Measurements from ENCODE around the gene SLC34A1.
A peak's percentile ranks its signal among the peaks of the same experiment; 100 is the strongest.

SLC34A1 gene

DNA sequence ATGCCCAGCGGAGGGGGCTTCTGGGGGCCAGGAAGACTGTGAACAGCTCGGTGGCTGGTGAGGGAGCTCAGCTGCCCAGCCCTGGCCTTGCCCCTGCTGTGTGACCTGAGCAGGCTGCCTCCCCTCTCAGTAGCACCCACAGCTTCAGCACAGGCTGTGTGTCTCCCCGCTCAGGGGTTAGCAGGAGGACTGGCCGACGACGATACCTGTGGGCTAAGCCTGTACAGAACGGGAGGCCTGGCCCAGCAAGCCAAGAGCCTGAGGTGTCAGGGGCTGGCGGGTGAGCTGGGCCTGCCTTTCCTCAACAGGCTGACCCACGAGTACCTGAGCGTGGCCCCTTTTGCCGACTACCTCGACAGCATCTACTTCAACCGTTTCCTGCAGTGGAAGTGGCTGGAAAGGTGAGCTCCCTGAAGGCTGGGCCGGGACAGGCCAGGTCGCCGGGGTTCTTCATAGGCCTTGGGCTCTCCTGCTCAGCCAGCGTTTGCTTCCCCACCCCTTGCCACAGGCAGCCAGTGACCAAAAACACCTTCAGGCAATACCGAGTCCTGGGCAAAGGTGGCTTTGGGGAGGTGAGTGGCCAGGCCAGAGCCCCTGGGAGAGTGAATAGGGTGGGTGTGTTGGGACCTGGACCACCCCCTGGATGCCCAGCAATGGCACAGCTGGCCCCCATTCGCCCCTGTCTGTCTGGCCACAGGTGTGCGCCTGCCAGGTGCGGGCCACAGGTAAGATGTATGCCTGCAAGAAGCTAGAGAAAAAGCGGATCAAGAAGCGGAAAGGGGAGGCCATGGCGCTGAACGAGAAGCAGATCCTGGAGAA, 48.8 kb downstream of the SLC34A1 start:
- DNase-seq = no peak

DNA sequence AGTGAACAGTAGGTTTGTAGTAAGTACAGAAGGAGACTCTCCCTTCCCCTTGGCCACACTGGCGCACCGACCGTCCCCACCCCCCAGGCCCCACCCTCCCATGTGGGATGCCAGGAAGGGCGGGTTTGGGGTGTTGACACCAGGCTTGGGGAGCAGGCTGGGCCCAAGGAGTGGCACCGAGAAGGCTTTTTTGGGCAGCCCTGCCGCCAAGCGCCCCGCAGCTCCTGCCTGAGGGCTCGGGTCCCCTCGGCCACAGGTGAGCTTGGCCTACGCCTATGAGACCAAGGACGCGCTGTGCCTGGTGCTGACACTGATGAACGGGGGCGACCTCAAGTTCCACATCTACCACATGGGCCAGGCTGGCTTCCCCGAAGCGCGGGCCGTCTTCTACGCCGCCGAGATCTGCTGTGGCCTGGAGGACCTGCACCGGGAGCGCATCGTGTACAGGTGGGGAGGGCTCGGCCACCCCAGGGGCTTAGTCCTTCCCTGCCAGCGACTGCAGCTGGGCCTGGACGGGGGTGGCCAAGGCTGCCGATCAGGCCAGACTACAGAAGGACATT, 49.5 kb downstream of the SLC34A1 start:
- no peak for DNase-seq

DNA sequence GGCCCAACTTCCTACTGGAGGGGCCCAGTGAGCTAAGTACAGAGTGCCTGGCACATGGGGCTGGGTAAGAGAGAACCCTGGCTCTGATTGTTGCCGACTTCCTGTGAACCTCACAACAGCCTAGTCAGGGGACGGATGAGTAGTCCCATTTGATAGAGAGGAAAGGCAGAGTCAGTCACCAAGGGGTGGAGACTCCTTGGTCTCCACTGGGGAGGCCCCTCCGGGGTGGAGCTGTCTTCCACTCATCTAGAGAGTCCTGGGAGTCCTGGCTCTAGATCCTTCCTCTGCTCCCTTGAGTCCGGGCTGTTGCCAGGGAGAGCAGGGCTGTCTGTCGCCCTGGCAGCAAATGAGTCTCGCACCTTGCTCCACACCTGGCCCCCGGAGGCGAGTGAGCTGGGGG, 50.2 kb downstream of the SLC34A1 start:
- DNase-seq = peak; percentile 29 to 64

DNA sequence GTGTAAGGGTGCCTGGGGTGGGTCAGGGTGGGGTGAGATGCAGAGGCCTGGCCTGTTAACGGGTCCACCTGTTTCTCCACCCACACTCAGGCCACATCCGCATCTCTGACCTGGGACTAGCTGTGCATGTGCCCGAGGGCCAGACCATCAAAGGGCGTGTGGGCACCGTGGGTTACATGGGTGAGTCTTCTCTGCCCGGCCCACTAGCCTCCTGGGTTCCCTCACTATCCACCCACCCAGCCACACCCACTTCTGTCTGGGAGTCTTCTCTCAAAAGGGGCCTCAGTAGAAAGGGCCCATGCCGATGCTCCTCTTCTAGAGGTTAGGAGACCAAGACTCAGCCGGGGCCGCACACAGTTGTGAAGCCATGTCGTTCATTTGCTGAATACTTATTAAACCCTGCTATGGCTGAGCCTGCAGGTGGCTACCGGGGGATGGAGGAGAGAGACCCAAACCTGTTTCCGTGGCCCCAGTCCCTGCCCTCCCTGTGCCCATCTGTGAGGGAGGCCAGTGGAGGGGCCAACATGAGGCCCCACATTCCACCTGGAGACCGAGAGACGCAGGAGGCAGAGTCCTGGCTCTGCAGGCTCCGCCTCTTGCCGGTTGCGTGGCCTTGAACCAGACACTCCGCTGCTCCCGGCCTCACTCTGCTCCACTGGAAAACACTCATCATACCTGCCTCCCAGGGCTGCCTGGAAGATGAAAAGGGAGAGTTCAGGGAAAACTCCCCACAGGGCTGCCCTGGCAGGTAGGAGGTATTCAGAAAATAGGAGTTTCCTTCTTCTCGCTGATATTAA, 50.9 kb downstream of the SLC34A1 start:
- DNase-seq = no peak

DNA sequence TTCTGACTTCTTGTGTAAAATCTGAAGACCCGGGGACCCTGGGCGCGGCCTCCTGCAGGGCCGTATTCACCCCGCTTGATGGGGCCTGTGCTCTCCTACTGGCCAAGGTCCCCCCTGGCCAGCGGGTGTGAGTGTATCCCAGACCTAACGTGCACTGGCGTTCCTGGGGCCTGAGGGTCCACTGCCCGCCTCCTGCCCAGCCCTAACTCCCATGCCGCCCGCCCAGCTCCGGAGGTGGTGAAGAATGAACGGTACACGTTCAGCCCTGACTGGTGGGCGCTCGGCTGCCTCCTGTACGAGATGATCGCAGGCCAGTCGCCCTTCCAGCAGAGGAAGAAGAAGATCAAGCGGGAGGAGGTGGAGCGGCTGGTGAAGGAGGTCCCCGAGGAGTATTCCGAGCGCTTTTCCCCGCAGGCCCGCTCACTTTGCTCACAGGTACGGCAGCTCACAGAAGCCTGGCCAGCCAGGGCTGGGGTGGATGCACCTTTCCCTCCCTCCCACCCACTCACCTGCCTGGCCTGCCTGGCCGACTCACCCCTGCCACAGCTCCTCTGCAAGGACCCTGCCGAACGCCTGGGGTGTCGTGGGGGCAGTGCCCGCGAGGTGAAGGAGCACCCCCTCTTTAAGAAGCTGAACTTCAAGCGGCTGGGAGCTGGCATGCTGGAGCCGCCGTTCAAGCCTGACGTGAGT, 51.8 kb downstream of the SLC34A1 start:
- no peak for DNase-seq

DNA sequence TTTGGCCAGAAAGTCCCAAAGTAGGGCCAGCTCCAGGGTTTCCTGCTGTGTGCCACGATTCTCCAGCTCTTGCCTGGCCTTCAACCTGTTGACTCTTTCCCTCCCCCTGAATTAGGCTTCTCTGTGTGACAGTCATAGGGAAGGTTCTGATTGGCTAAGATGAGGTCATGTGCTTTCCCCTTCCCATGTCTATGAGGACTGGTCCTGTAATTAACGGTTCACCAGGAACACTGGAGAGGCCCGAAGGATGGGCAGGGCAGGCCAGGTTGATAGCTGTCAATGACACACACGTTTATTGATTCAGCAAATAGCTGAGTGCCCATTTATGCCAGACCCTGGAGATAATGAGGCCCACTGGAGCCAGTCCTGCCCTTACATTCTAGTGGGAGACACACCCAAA, 53.4 kb downstream of the SLC34A1 start:
- no peak for DNase-seq

DNA sequence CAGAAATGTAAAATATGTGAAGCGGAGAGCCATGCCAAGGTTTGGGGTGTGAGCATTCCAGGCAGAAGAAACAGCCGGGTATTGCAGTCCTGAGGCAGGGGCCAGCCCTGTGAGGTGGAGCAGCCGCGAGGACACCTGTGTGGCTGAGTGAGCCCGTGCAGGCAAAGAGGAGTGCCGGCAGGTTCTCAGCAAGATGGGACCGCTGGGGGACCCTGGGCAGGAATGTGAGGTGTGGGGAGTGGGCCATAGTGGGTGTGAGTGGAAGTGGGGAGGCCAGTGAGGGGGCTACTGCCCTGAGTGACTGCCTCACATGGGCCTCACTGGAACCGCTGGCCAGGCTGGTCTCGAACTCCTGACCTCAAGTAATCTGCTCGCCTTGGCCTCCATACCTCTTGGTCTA, 54.2 kb downstream of the SLC34A1 start:
- no peak for DNase-seq

DNA sequence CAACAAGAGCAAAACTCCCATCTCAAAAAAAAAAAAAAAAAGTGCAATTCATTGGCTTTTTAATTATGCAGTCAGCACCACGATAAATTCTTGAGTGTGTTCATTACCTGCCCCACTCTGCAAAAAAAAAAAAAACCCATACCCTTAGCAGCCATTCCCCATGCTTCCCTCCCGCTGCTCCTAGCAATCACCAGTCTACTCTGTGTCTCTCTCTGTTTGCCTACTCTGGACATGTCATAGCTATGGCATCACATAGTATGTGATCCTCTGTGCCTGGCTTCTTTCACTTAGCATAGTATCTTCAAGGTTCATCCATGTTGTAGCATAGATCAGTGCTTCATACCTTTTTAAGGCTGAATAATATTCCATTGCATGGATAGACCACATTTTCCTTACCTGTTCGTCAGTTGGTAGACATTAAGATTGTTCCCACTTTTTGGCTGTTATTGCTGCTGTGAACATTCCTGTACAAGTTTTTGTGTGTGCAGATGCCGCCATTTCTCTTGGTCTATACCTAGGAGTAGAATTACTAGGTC, 55.4 kb downstream of the SLC34A1 start:
- DNase-seq = no peak

DNA sequence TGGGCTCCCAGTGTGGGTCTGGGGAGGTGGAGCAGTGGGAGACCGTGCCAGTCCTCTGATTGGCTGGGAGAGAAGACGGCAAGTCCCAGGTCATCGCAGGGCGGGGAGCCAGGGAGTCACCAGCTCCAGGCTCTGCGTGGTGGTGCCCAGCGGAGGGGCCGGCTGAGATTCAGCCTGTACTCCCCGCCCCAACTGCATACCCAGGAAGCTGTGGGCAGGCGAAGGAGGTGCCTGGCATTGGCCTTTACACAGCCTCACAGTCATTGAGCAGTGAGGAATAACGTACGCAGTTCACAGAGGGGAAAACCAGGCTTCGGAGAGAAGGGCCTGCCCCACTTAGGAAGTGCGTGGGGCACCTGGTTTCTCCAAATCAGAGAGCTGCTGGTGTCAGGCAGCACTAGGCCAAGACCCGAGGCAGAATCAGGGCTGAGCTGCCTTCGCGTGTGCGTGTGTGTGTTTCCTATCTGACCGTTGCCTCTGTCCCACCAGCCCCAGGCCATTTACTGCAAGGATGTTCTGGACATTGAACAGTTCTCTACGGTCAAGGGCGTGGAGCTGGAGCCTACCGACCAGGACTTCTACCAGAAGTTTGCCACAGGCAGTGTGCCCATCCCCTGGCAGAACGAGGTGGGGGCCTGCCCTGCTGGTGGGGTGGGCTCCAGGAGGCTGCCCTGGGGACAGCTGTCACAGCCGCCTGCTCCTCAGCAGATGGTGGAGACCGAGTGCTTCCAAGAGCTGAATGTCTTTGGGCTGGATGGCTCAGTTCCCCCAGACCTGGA, 56.2 kb downstream of the SLC34A1 start:
- peak; percentile 51 to 76 for DNase-seq

DNA sequence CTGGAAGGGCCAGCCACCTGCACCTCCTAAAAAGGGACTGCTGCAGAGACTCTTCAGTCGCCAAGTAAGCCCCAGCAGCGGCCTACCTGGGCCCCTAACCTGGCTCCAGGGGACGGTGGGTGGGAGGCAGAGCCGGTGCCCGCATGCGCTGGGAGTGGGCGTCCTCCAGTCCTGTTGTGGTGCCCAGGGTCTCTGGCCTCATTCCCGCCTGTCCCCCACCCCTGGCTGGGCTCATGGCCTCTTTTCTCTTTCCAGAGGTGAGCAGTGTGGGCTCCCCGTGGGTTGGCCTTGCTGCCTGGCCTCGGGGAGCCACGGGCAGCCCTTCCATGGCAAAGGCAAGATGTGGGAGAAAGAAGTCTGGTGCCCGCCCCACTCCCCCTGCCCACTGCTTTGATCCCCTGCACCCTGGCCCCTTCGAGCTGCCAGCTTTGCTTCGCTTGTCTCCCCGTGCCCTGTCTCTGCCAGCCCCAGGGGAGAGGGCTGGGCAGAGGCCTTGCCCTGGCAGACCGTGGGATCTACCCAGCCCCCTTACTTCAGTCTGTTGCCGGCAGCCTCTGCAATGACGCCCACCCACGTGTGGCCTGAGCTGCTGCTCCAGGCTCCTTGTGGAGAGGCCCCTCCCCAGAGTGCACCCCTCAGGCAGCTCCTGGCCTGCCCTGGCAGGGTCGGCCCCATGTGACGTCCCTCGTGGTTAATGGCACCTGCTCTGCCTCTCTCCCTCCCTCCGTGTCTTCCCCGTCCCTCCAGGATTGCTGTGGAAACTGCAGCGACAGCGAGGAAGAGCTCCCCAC, 57.0 kb downstream of the SLC34A1 start:
- DNase-seq = no peak

DNA sequence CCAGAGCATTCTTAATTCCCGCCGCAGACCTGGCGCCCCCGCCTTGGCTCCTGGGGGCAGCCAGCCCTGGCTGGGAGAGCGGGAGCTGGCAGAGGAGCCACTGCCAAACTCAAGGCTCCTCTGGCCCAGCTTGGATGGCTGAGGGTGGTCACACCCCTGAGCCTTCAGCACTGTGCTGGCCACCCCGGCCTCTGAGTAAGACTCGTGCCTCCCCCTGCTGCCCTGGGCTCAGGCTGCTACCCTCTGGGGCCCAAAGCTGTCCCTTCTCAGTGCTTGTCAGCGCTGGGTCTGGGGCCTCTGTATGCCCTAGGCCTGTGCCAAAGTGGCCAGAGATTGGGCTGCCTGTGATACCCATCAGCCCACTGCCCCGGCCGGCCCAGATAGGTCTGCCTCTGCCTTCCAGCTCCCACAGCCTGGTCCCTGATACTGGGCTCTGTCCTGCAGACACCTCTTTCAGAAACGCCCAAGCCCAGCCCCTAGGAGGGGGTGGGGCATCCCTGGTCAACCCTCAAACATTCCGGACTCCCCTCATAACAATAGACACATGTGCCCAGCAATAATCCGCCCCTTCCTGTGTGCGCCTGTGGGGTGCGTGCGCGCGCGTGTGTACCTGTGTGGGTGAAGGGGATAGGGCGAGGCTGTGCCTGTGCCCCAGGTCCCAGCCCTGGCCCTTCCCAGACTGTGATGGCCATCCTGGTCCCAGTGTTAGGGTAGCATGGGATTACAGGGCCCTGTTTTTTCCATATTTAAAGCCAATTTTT, 58.0 kb downstream of the SLC34A1 start:
- no peak for DNase-seq

DNA sequence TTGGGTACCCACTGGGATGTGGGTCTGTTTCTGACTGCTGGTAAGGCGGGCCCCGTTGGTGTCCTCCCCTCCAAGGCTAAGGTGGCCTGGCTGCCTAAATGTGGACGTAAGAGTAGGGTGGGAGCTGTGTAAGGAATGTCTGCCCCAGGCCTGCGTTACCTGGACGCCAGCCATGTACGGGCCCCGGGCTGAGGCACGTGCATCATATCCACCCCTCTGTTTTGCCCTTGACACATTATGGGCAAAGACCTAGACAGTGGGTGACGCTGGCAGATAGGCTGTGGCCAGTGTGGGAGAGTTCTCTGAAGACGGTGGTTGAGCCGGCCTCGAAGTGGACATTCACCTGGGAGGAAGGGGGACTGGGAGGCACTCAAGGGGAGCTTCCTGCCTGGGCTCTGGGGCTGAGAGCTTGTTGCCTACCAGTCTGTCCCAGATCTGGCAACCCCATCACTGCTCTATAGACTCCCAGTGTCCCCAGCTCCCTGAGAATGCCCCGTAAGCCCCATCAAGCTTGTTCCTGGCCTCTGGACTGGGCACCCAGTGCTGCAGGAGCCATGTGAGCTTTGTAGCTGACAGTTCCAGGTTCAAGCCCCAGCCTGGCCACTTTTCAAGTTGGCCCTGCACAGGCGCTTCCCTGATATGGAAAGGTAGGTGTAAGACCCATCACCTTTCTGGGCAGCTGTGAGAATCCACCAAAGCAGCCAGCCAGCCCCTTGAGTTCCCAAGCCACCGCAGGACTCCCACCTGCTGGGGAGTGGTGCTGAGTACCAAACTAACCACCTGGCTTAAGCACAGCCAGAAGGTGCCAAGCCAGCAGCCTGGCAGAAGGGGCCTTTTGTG, 59.1 kb downstream of the SLC34A1 start:
- DNase-seq = no peak

DNA sequence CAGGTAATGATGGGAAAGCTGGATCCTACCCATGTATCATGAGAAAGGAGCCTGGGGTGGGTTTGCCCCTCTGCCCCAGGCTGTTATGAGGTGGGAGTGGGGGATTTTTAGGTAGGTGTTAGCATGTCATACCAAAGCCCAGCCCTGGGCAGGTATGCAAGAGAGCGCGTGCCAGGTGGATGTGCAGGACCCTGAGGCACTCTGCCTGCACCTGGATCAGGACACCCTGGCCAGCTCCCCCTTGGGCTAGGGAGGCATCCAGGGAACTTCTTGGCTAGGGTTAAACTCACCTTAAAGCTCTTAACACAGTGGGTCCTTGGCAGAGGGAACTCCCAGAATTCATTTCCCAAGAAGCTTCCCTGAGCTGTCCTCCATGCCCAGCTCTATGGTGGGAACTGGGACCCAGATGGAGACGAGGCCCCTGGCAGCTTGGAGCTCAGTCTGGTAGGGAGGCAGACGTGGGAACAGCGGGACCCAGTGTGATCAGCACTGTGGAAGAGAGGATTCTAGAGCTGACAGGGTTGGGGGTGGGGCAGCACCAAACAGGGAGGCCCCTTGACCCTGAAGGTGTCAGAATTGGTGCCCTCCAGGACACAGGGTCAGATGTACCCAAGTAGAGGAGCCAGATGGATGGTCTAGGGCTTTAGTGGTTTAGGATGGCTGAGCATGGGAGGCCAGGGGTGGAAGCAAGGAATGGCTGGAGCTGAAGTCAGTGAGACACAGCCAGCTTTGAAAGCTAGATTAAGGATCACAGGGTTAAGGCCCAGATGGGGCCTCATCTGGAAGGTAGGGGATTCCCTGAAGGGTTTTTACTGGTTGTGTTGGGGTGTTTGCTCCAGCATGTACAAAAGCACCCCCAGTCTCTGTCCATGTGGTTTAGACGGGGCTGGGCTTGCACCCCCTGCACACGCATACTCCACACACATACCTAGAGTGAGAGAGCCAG, 60.1 kb downstream of the SLC34A1 start:
- DNase-seq = peak; percentile 30 to 66

DNA sequence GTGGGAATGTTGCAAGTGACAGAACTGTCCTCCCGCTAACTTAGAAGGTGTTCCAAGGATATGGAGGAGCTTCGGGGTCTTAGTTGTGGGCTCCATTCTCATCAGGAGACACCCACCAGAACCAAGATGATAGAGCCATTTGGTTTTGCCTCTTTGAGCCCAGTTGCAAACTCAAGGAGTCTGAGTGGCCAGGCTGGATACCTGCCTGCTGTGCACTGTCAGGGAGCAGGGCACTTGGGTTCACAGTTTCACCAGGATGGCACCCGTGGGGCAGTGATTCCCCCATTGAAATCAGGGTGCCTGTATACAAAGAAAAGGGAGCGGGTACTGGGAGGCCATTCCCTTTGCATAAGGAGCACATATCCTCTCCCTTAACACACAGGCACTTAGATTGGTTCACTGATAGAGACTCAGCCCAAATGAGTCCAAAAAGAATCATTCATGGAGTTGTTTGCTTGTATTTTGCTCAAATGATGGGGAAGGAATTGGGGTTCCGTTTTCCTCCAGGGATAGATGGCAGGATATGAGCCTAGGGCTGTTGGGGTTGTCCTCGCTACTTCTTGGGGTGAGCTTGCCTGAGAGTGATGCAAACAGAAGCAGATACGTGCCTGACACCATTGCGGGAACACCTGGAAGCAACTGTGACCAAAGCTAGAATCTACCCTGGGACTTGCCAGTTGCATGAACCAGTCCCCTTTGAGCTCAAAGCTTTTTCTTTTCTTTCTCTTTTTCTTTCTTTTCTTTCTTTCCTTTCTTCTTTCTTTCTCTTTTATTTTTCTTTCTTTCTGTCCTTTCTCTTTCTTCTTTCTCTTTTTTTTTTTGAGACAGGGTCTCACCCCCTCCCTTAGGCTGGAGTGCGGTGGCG, 61.0 kb downstream of the SLC34A1 start:
- DNase-seq = peak in 1 of 2 donors; percentile 60

DNA sequence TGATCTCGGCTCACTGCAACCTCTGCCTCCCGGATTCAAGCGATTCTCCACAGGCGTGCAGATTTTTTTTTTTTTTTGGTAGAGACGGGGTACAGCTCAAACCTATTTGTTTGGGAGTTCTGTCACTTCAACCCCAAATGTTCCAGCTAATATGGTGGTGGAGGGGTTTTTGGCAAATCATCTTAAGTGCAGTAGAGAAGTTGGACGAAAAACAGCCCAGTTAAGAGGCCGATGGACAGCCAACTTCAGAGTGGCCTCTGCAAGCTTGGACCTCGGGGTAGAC, 61.6 kb downstream of the SLC34A1 start:
- peak in 1 of 2 donors; percentile 40 for DNase-seq

DNA sequence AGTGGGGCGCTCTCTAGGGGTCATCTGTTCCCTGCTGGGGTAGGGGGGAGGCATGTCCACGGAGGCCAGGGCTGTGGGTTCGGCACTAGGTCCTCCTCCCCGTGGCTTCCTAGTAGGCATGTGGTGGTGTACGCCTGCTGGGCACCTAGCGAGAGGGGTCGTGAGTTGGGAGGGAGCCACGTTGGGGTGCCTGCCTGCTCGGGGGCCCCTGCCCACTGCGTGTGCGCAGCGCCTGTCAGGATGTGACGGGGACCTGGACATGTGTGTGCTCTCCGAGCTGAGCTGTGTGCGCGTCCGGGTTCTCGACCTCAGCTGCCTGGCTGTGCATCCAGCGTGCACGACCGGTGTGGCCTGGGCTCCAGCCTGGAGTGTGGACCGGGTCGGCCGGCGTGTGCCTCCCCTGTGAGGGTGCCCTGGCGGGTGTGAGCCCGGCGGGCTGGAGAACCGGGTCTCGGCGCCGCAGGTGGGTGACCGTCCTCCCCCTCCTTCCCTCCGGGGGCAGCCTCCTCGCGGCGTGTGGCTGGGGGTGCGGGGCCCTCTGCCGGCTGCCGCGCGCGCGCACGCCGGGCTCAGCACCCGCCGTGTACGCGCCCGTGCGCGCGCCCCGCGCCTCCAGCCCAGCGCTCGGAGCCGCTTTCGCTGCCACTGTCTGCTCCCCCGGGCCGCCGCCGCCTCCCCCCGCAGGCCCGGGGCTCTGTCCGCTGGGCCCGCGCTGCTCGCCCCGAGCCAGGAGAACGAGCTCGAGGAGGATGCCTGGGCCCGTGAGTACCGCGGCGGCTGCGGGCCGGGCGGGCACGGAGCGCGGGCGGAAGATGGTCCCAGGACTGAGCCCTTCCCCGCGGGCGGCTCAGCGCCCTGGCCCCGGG, 62.2 kb downstream of the SLC34A1 start, which contains the start of gene PRR7:
PRR7 (plus strand) TSS at position 615 of the 866 bp plus-strand sequence. CDS start 8,254 bp downstream, outside the sequence.
- DNase-seq = peak; percentile 77
